Stomach smooth muscle (tissue), 2 donors: ENCODE results near the gene HOXB9.
A peak's percentile ranks its signal among the peaks of the same experiment; 100 is the strongest.

Experiments
- H3K27ac ChIP-seq: one replicate; pipeline ENCODE4 v1.7.0; 2013; ENCODE audit warnings: mild to moderate bottlenecking, low read length, inconsistent platforms
- H3K27me3 ChIP-seq, 2 donors: one replicate each; pipeline ENCODE4 v1.7.0; 2013; ENCODE audit warnings: low read length in 2 of 2; ENCODE audit not compliant: insufficient read depth in 2 of 2, control insufficient read depth in 1 of 2
- H3K36me3 ChIP-seq, 2 donors: one replicate each; pipeline ENCODE4 v1.7.0; 2013; ENCODE audit warnings: low read length in 2 of 2; ENCODE audit not compliant: control insufficient read depth in 2 of 2, insufficient read depth in 2 of 2
- H3K4me1 ChIP-seq: one replicate; pipeline ENCODE4 v1.7.0; 2013; ENCODE audit warnings: low read length; ENCODE audit not compliant: control insufficient read depth, insufficient read depth
- H3K4me3 ChIP-seq, 2 donors: one replicate each; pipeline ENCODE4 v1.7.0; 2013; ENCODE audit warnings: low read length in 2 of 2
- H3K9ac ChIP-seq, 2 donors: one replicate each; pipeline ENCODE4 v1.7.0; 2013; ENCODE audit warnings: low read length in 2 of 2, mild to moderate bottlenecking in 1 of 2
- H3K9me3 ChIP-seq, 2 donors: one replicate each; pipeline ENCODE4 v1.7.0; 2013; ENCODE audit warnings: low read length in 2 of 2; ENCODE audit not compliant: control insufficient read depth in 2 of 2
- donor health status: healthy.
- donor health status: Pancreatic carcinoma.

The HOXB9 gene

GRCh38 chr17:48621410-48622392, 4.5 kb downstream of the HOXB9 start:
- no peak overlapping the region for H3K4me3 ChIP-seq
- peaks cover 89 to 96% of the 10 kb centered on the region in 2 donors for H3K27me3 ChIP-seq
- no peak overlapping the region for H3K9ac ChIP-seq
- no peaks in the 10 kb centered on the region for H3K9me3 ChIP-seq
- H3K36me3 ChIP-seq: no peaks in the 10 kb centered on the region
- H3K27ac ChIP-seq: no peak overlapping the region
- H3K4me1 ChIP-seq: peaks cover 32% of the 10 kb centered on the region

- no peak overlapping the region for H3K4me3 ChIP-seq
- H3K9ac ChIP-seq: no peak overlapping the region
- H3K27me3 ChIP-seq: peaks cover 96 to 97% of the 10 kb centered on the region in 2 donors
These were observed 5.6 kb downstream of the HOXB9 start for GRCh38 chr17:48620461-48621139.

DNA sequence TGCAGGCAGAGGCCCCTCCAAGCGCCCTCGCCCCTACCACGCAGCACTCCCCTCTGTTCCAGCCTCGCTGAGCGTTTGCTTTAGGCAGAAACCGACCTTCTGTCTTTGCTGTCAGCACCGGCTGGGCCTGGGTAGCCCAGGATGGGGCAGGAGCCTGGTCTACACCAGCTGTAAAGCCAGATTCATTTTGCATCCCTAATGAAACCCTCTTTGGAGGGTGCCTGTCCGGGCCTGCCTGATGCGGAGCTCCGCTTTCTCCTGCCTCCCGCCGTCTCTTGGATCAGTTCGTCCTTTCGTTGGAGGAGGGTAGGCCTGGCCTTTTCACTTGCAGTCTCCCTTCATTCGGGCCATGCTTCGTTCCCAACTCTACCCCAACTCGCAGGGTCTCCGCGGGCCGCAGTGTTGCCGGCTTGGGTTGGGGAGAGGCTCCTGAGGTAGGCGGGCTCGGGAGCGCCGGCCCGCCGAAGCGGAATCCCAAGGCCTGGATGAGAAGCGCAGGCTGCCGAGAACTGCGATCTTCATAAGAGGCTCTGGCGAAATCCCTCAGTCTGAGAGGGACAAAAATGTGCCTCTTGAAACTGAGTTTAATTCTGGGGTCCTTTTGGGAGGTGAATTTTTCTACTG, 6.2 kb downstream of the HOXB9 start:
- H3K27ac ChIP-seq: no peak overlapping the region
- peaks cover 14% of the 10 kb centered on the region for H3K4me1 ChIP-seq
- H3K9ac ChIP-seq: no peak overlapping the region
- no peak overlapping the region for H3K4me3 ChIP-seq
- no peaks in the 10 kb centered on the region for H3K9me3 ChIP-seq
- H3K27me3 ChIP-seq: peaks cover 97% of the 10 kb centered on the region in 2 donors
- no peaks in the 10 kb centered on the region for H3K36me3 ChIP-seq

More at GRCh38 chr17:48620461-48621139, 5.6 kb downstream of the HOXB9 start:
- H3K27ac ChIP-seq: no peak overlapping the region
- no peaks in the 10 kb centered on the region for H3K9me3 ChIP-seq
- no peaks in the 10 kb centered on the region for H3K36me3 ChIP-seq
- H3K4me1 ChIP-seq: peaks cover 21% of the 10 kb centered on the region

- Histone ChIP-seq H3K4me1 (peaks cover 20% of the 10 kb centered on the region), H3K36me3 (no peaks in the 10 kb centered on the region), H3K4me3 (no peak overlapping the region), H3K9ac (no peak overlapping the region), H3K27me3 (peaks cover 94 to 97% of the 10 kb centered on the region in 2 donors), H3K27ac (no peak overlapping the region), H3K9me3 (no peaks in the 10 kb centered on the region)
These were observed 7.8 kb downstream of the HOXB9 start for GRCh38 chr17:48618256-48618896.

- Histone ChIP-seq H3K9me3 (no peaks in the 10 kb centered on the region), H3K4me3 (no peak overlapping the region), H3K27me3 (peaks cover 89 to 96% of the 10 kb centered on the region in 2 donors), H3K27ac (no peak overlapping the region), H3K4me1 (peaks cover 21% of the 10 kb centered on the region), H3K9ac (no peak overlapping the region), H3K36me3 (no peaks in the 10 kb centered on the region)
These were observed 8.5 kb downstream of the HOXB9 start for GRCh38 chr17:48617471-48618255.

DNA sequence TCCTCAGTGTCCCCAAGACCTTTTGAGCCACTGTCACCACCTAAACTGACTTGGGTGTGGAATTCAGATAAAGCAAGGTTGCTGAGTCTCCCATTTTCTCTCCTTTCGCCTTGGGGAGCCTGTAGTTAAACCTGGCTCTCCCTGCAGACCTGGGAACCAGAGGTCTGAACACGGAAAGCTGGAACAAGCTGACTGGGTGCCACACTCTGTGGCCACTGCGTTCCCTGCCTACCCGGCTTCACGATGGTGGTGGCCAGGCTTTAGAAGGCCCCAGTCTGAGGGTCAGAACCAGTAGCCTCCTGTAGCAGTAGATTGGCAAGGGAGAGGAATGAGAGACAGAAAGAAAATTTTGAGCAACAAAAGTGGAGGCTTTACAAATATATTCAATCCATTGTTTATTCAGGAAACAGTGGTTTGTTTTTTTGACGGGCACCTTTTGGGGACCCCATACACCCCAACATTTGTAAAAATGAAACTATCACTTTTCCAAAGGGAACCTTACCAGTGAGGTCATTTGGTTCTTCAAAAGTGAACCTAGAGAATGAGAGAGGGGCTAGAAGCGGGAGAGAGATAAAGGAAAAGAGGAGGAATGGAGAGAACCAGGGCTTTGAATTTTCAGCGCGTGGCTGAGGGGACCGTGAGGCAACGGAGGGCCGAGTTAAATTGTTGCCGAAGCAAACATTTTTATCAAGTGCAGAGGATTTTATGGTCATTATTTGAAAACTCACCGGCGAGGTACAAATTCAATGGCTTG, 9.3 kb downstream of the HOXB9 start:
- Histone ChIP-seq H3K9ac (no peak overlapping the region), H3K36me3 (no peaks in the 10 kb centered on the region), H3K4me1 (peaks cover 24% of the 10 kb centered on the region), H3K9me3 (no peaks in the 10 kb centered on the region), H3K27ac (no peak overlapping the region), H3K4me3 (no peak overlapping the region), H3K27me3 (peaks cover 86 to 98% of the 10 kb centered on the region in 2 donors)

DNA sequence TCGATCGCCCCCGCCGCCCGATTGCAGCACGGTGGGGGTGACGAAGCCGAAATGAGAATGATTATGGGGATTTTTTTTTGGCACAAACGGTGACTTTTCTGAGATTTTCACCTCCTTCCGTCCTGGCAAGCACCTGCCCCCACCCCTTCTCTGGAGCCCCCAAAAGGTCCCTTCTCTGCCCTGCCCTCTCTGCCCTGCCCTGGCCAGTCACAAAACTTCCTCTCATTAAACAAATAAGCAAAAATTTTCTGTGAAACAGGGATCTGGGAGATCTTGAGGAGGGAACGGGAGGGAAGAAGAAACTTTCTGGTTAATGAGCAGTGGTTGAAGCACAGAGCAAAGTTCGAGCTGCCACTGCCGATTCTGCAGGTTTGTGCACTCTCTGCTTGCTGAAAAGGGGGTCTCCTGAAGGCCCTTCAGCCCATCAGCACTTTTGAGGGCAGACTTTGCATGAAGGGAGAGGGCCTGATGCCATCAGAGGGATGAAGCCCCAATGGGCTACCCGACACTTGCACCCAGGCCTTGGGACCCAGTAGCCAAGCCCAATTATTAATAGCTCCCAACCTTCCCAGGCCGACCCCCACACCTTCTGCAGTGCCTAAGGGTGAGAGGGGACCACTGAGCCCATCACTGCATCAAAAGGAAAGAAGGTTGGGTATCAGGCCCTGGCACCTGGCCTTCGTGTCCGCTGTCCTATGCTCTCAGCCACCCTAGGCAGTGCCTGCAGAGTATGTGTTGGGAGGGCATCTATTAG, 10.0 kb downstream of the HOXB9 start:
- Histone ChIP-seq H3K36me3 (no peaks in the 10 kb centered on the region), H3K27ac (no peak overlapping the region), H3K9ac (no peak overlapping the region), H3K27me3 (peaks cover 86 to 97% of the 10 kb centered on the region in 2 donors), H3K4me1 (peaks cover 24% of the 10 kb centered on the region), H3K9me3 (no peaks in the 10 kb centered on the region), H3K4me3 (no peak overlapping the region)

DNA sequence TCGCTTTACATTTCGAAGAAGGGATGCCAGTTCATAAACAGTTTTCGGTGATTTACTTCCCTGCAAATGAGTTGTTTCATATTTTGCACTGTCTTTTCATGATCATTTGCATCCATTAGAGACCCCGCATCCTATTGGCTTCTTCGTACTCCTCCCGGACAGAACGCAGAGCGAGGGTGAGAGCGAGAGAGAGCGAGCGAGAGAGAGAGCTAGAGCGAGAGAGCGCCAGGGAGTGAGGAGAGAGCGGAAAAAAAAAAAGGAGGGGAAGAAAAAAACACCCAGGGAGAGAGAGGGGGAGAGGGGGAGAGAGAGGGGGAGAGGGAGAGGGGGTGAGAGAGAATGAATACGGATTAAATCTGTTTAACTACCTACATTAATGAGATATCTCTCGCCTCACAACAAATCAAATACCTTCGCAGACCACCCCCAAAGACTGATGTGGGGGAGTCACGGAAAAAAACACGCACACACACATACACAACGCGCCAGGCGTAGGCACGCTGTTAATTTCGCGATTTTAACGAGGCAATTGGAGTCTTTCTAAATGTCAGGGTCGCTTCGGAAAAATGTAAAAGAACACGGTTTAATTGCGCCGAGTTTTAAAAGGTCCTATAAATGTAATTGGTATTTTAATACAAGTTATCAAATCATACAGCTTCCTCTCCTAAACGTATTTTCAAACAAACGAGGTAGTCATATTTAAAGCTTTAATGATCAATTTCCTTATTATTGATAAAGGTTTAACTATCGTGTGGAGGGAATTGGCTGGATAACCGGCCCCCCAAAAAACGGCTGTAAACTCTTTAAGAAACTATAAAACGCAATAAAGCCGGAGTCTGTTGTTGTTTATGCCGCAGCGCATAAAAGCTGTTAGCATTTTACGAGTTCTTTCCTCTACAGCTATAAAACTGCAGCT, 10.9 kb downstream of the HOXB9 start, which contains the start of gene HOXB8:
TSS of gene HOXB8 (minus strand) at position 246 of the 916 bp plus-strand sequence. CDS start 588 bp downstream, outside the sequence.
- Histone ChIP-seq H3K27ac (no peak within 1 kb of the TSS), H3K9me3 (no peaks in the 10 kb centered on the region), H3K36me3 (no peaks in the 10 kb centered on the region), H3K4me3 (peak within 1 kb of the TSS in 1 of 2 donors; percentile 22), H3K4me1 (peaks cover 32% of the 10 kb centered on the region), H3K9ac (no peak within 1 kb of the TSS), H3K27me3 (peaks cover 86 to 97% of the 10 kb centered on the region in 2 donors)
